HCT116 (cell line): ENCODE data around the gene PHF21B. TPM values are rescaled to one million over a fixed set of nuclear protein-coding genes. Genes with fewer than 3 reads are reported as not detected.

Source experiments
- ATAC-seq: fragments of 200-7000 bp; cut with Tn5 transposase; 2 replicates; pipeline ENCODE4 v1.9.1; 2020; ENCODE audit warnings: mild to moderate bottlenecking, moderate library complexity
- BruUV-seq: library from RNA; stranded (reverse); fragments of 400-500 nt; replicated peaks from 2 replicates; lab custom pipeline; 2021; lab: Mats Ljungman, UMichigan
- CTCF ChIA-PET: fragments of 300-600 bp; sonication (Branson Sonifier 250); formaldehyde crosslinking; loops from one replicate; lab custom pipeline; 2021; ENCODE audit warnings: antibody characterized with exemption; lab: Charles Lee
- POLR2A ChIA-PET: fragments of 300-600, 350-600 bp; sonication (Branson Sonifier 250); formaldehyde crosslinking; loops from one replicate; lab custom pipeline; 2021; ENCODE audit warnings: antibody characterized with exemption; lab: Charles Lee
- RAD21 ChIA-PET, 2 experiments: fragments of 300-600 bp; sonication (Branson Sonifier 250); formaldehyde crosslinking; loops; one replicate each; lab custom pipeline; 2023; ENCODE audit warnings: low total read pairs in 2 of 2; ENCODE audit not compliant: uncharacterized antibody in 2 of 2, unreplicated experiment in 2 of 2, low non-redundant PET in 1 of 2; lab: Charles Lee
- DNase-seq: peaks from one replicate; pipeline ENCODE4 v3.0.0-alpha.2; 2010; ENCODE audit warnings: low read depth, low spot score
- H2AFZ ChIP-seq: fragments of 200-600 bp; shearing (Covaris generic), sonication (generic); 2 replicates; pipeline ENCODE4 v1.6.1; 2017; ENCODE audit warnings: low read depth, mixed run types, mixed read lengths, antibody characterized with exemption, low read length; ENCODE audit not compliant: poor library complexity, severe bottlenecking
- H3K27ac ChIP-seq: 2 replicates; pipeline ENCODE4 v1.5.1; 2012; ENCODE audit warnings: low read depth, low read length
- H3K27me3 ChIP-seq: fragments of 200-600 bp; sonication (generic); 2 replicates; pipeline ENCODE4 v1.6.1; 2016; ENCODE audit warnings: mixed run types, low read length, mixed read lengths; ENCODE audit not compliant: insufficient read depth
- H3K36me3 ChIP-seq, 2 experiments: fragments of 200-500 bp in 1 of 2; fragments of 200-600 bp in 1 of 2; sonication (Bioruptor generic) in 1 of 2; sonication (generic) in 1 of 2; 2 replicates each; pipeline versions ENCODE4 v1.5.1 to v1.6.1; 2014 to 2016; ENCODE audit warnings: low read length in 2 of 2, inconsistent platforms in 1 of 2, mixed read lengths in 1 of 2, mixed run types in 1 of 2; ENCODE audit not compliant: insufficient read depth in 2 of 2, control insufficient read depth in 1 of 2
- H3K4me1 ChIP-seq, 2 experiments: fragments of 200-600 bp in 1 of 2; sonication (generic) in 1 of 2; 2 replicates each; pipeline versions ENCODE4 v1.5.1 to v1.6.1; 2012 to 2017; ENCODE audit warnings: low read length in 2 of 2, inconsistent platforms in 1 of 2, mild to moderate bottlenecking in 1 of 2, mixed read lengths in 1 of 2, mixed run types in 1 of 2, moderate library complexity in 1 of 2; ENCODE audit not compliant: insufficient read depth in 2 of 2, control insufficient read depth in 1 of 2
- H3K4me2 ChIP-seq: fragments of 200-600 bp; sonication (generic); 2 replicates; pipeline ENCODE4 v1.6.1; 2017; ENCODE audit warnings: mixed run types, low read length, mixed read lengths
- H3K4me3 ChIP-seq, 2 experiments: fragments of 200-600 bp in 1 of 2; sonication (generic) in 1 of 2; replicated peaks in 1 of 2; 2 replicates each; pipeline ENCODE4 v1.5.1; 2011 to 2016; ENCODE audit warnings: low read length in 2 of 2, control low read depth in 1 of 2, low read depth in 1 of 2, mild to moderate bottlenecking in 1 of 2, mixed read lengths in 1 of 2, mixed run types in 1 of 2
- H3K79me2 ChIP-seq: fragments of 200-600 bp; sonication (generic); 2 replicates; pipeline ENCODE4 v1.6.1; 2017; ENCODE audit warnings: mild to moderate bottlenecking, mixed run types, low read length, moderate library complexity, mixed read lengths; ENCODE audit not compliant: insufficient read depth
- H3K9ac ChIP-seq: fragments of 200-600 bp; sonication (generic); 2 replicates; pipeline ENCODE4 v1.6.1; 2016; ENCODE audit warnings: low read length, mixed read lengths
- H3K9me2 ChIP-seq: fragments of 200-600 bp; sonication (generic), shearing (Covaris generic); 2 replicates; pipeline ENCODE4 v1.6.1; 2017; ENCODE audit warnings: mixed run types, mild to moderate bottlenecking, moderate library complexity; ENCODE audit not compliant: insufficient read depth
- H3K9me3 ChIP-seq, 2 experiments: fragments of 200-500 bp in 1 of 2; fragments of 200-600 bp in 1 of 2; sonication (Bioruptor generic) in 1 of 2; sonication (generic) in 1 of 2; 2 replicates each; pipeline ENCODE4 v1.6.1; 2014 to 2017; ENCODE audit warnings: low read length in 2 of 2, mixed read lengths in 2 of 2, inconsistent platforms in 1 of 2, low read depth in 1 of 2, mild to moderate bottlenecking in 1 of 2, mixed run types in 1 of 2, moderate library complexity in 1 of 2; ENCODE audit not compliant: control insufficient read depth in 1 of 2, insufficient read depth in 1 of 2
- H4K20me1 ChIP-seq: fragments of 200-600 bp; sonication (generic), shearing (Covaris generic); 2 replicates; pipeline ENCODE4 v1.6.1; 2017; ENCODE audit warnings: mixed run types, mild to moderate bottlenecking, moderate library complexity; ENCODE audit not compliant: insufficient read depth
- ATF3 ChIP-seq: IDR thresholded peaks from 2 replicates; pipeline ENCODE4 v1.6.1; 2012
- CBX3 ChIP-seq: IDR thresholded peaks from 2 replicates; pipeline ENCODE4 v1.6.1; 2012; ENCODE audit warnings: low read depth
- CTCF ChIP-seq, 3 experiments: fragments of 200-600 bp in 1 of 3; sonication (generic) in 1 of 3; IDR thresholded peaks in 2 of 3; conservative IDR thresholded peaks in 1 of 3; 2 replicates each; pipeline ENCODE4 v1.5.1; 2012 to 2017; ENCODE audit warnings: low read depth in 2 of 3, low read length in 2 of 3, antibody characterized with exemption in 1 of 3, borderline replicate concordance in 1 of 3, control low read depth in 1 of 3, mild to moderate bottlenecking in 1 of 3, mixed read lengths in 1 of 3, mixed run types in 1 of 3, moderate library complexity in 1 of 3; ENCODE audit not compliant: insufficient read depth in 1 of 3
- EGR1 ChIP-seq: IDR thresholded peaks from 2 replicates; pipeline ENCODE4 v1.6.1; 2012; ENCODE audit warnings: low read depth
- ELF1 ChIP-seq: IDR thresholded peaks from 2 replicates; pipeline ENCODE4 v1.6.1; 2012; ENCODE audit warnings: low read depth, borderline replicate concordance
- EZH2phosphoT487 ChIP-seq: fragments of 200-600 bp; IDR thresholded peaks from 2 replicates; pipeline ENCODE4 v1.6.1; 2018; ENCODE audit warnings: antibody characterized with exemption, borderline replicate concordance
- MAX ChIP-seq: IDR thresholded peaks from 2 replicates; pipeline ENCODE4 v1.6.1; 2012
- POLR2AphosphoS5 ChIP-seq: IDR thresholded peaks from 2 replicates; pipeline ENCODE4 v1.6.1; 2011; ENCODE audit warnings: mild to moderate bottlenecking, low read depth, low read length, moderate library complexity
- RAD21 ChIP-seq: IDR thresholded peaks from 2 replicates; pipeline ENCODE4 v1.6.1; 2012; ENCODE audit warnings: low read depth, mild to moderate bottlenecking
- SP1 ChIP-seq: IDR thresholded peaks from 2 replicates; pipeline ENCODE4 v1.6.1; 2012; ENCODE audit warnings: low read depth
- TCF7L2 ChIP-seq: IDR thresholded peaks from 2 replicates; pipeline ENCODE4 v1.7.0; 2011; ENCODE audit warnings: borderline replicate concordance, inconsistent platforms; ENCODE audit not compliant: insufficient read depth, insufficient read length; ENCODE audit errors: extremely low read depth
- YY1 ChIP-seq: IDR thresholded peaks from 2 replicates; pipeline ENCODE4 v1.6.1; 2011; ENCODE audit warnings: low read length, low read depth, moderate library complexity, mild to moderate bottlenecking; ENCODE audit not compliant: insufficient replicate concordance; ENCODE audit errors: extremely low read depth
- ZBTB33 ChIP-seq: IDR thresholded peaks from 2 replicates; pipeline ENCODE4 v1.6.1; 2011; ENCODE audit warnings: mild to moderate bottlenecking, low read length, moderate library complexity; ENCODE audit not compliant: insufficient replicate concordance; ENCODE audit errors: extremely low read depth
- intact Hi-C: fragments of 100-400 bp; cut with micrococcal nuclease; formaldehyde crosslinking; loops from 2 replicates; pipeline ENCODE4 v1.10.0; 2022
- total RNA-seq: library from RNA; stranded (reverse); gene quantifications from one replicate; pipeline ENCODE4 v1.2.1, GENCODE V29; 2021; ENCODE audit not compliant: unreplicated experiment

The PHF21B gene
- total RNA-seq, 1 experiment from 2014 or later = not detected

GRCh38 chr22:44892243-44892642 is 117.6 kb downstream of the PHF21B start:
- TF ChIP-seq ZBTB33 (no peak), MAX (no peak), EZH2phosphoT487 (no peak), CBX3 (no peak), ELF1 (no peak)
- TF ChIP-seq, all 23 proteins: peak for 0
- Histone ChIP-seq H3K4me3 (no peak overlapping the region), H3K27ac (no peak overlapping the region), H4K20me1 (no peaks in the 10 kb centered on the region), H3K9me3 (no peaks in the 10 kb centered on the region), H3K9ac (no peak overlapping the region), H3K4me2 (no peak overlapping the region), H3K36me3 (no peaks in the 10 kb centered on the region), H3K9me2 (no peaks in the 10 kb centered on the region), H3K79me2 (no peaks in the 10 kb centered on the region), H2AFZ (no peak overlapping the region), H3K4me1 (no peaks in the 10 kb centered on the region), H3K27me3 (no peaks in the 10 kb centered on the region)
- no peak for ATAC-seq
- ChIA-PET CTCF (no interaction called here), RAD21 (no interaction called here), POLR2A (no interaction called here)
- BruUV-seq = no TSS peak
- no peak for DNase-seq
- intact Hi-C loops = no loop called here

GRCh38 chr22:44891791-44892190 is 118.0 kb downstream of the PHF21B start:
- DNase-seq = no peak
- Histone ChIP-seq H3K27me3 (no peaks in the 10 kb centered on the region), H3K27ac (no peak overlapping the region), H3K9ac (no peak overlapping the region), H4K20me1 (no peaks in the 10 kb centered on the region), H3K4me3 (no peak overlapping the region), H2AFZ (no peak overlapping the region), H3K9me2 (no peaks in the 10 kb centered on the region), H3K36me3 (no peaks in the 10 kb centered on the region), H3K4me2 (no peak overlapping the region), H3K79me2 (no peaks in the 10 kb centered on the region), H3K9me3 (no peaks in the 10 kb centered on the region), H3K4me1 (no peaks in the 10 kb centered on the region)
- POLR2A ChIA-PET = no interaction called here
- RAD21 ChIA-PET = no interaction called here
- intact Hi-C loops = no loop called here
- CTCF ChIA-PET = no interaction called here
- ATAC-seq = no peak
- TF ChIP-seq EZH2phosphoT487 (no peak), CTCF (IDR thresholded peaks at IDR 0.05 in 2 of 3, conservative IDR thresholded peaks at IDR 0.05 in 1 of 3; ENCODE audit: borderline replicate concordance in 1 of 3, insufficient read depth in 1 of 3, low read depth in 2 of 3, low read length in 2 of 3) (no peak), ATF3 (no peak), EGR1 (no peak), SP1 (no peak), RAD21 (no peak), POLR2AphosphoS5 (no peak), TCF7L2 (no peak), YY1 (no peak)
- BruUV-seq = no TSS peak
